Large intestine (tissue), 12 donors: ENCODE data around the gene KATNA1. TPM values are rescaled to one million over a fixed set of nuclear protein-coding genes. Genes with fewer than 3 reads are reported as not detected.
"Not testable (repeated sequence)": the region's sequence is repeated elsewhere in the genome, so short reads cannot be mapped to it uniquely, and the experiment has no call there.

ENCODE experiments used
- DNase-seq, 2 donors: peaks; one replicate each; pipeline versions ENCODE4 v3.0.0 to v3.0.0-alpha.2; 2013
- H3K27ac ChIP-seq: one replicate; pipeline ENCODE4 v1.5.1; 2013; ENCODE audit warnings: low read length
- H3K27me3 ChIP-seq: 2 replicates; pipeline ENCODE4 v1.6.1; 2013; ENCODE audit warnings: low read length; ENCODE audit not compliant: control insufficient read depth, insufficient read depth
- H3K36me3 ChIP-seq: 2 replicates; pipeline ENCODE4 v1.6.1; 2013; ENCODE audit warnings: low read length; ENCODE audit not compliant: control insufficient read depth, insufficient read depth
- H3K4me1 ChIP-seq: one replicate; pipeline ENCODE4 v1.6.1; 2013; ENCODE audit warnings: low read length; ENCODE audit not compliant: control insufficient read depth, insufficient read depth
- H3K4me3 ChIP-seq: one replicate; pipeline ENCODE4 v1.5.1; 2013; ENCODE audit warnings: low read length
- H3K9me3 ChIP-seq: one replicate; pipeline ENCODE4 v1.6.1; 2013; ENCODE audit warnings: mild to moderate bottlenecking, low read depth, low read length, moderate library complexity; ENCODE audit not compliant: control insufficient read depth
- WGBS: methylation state at CpG from one replicate; pipeline ENCODE4 v1.1.5; 2013; ENCODE audit warnings: low lambda C conversion rate; ENCODE audit not compliant: insufficient coverage; 5-methylcytosine and 5-hydroxymethylcytosine counted together
- long read RNA-seq, 11 donors: transcript quantifications; one replicate each; lab custom pipeline, GENCODE V29; 2026
- polyA plus RNA-seq: library from polyadenylated mRNA; unstranded; fragments of 120-200 nt; gene quantifications from one replicate; pipeline ENCODE4 v1.2.1, GENCODE V29; 2013

The KATNA1 gene
- polyA plus RNA-seq = 14.2 TPM
- long read RNA-seq, donor 1, partial matches to known transcripts = 0 of 2 reads
- long read RNA-seq, donor 1, other reads (novel, unspliced or antisense) = 0 of 2 reads
- long read RNA-seq, donor 2, transcript KATNA1-203 (11 exons, 1,984 nt) = major isoform, 5 of 6 reads
- long read RNA-seq, donor 2, partial matches to known transcripts = 0 of 6 reads
- long read RNA-seq, donor 2, other reads (novel, unspliced or antisense) = 0 of 6 reads
- long read RNA-seq, donor 3, transcript KATNA1-203 (11 exons, 1,984 nt) = major isoform, 10 of 10 reads
- long read RNA-seq, donor 3, partial matches to known transcripts = 0 of 10 reads
- long read RNA-seq, donor 3, other reads (novel, unspliced or antisense) = 0 of 10 reads
- long read RNA-seq, donor 4 = 0 reads
- long read RNA-seq, donor 5, transcript KATNA1-203 (11 exons, 1,984 nt) = major isoform, 5 of 10 reads
- long read RNA-seq, donor 5, partial matches to known transcripts = 5 of 10 reads
- long read RNA-seq, donor 5, other reads (novel, unspliced or antisense) = 0 of 10 reads
- long read RNA-seq, donor 6, partial matches to known transcripts = 0 of 3 reads
- long read RNA-seq, donor 6, other reads (novel, unspliced or antisense) = 0 of 3 reads
- long read RNA-seq, donor 7, partial matches to known transcripts = 0 of 5 reads
- long read RNA-seq, donor 7, other reads (novel, unspliced or antisense) = 0 of 5 reads
- long read RNA-seq, donor 8, partial matches to known transcripts = 14 of 21 reads
- long read RNA-seq, donor 8, other reads (novel, unspliced or antisense) = 0 of 21 reads
- long read RNA-seq, donor 9, transcript KATNA1-203 (11 exons, 1,984 nt) = major isoform, 5 of 5 reads
- long read RNA-seq, donor 9, partial matches to known transcripts = 0 of 5 reads
- long read RNA-seq, donor 9, other reads (novel, unspliced or antisense) = 0 of 5 reads
- long read RNA-seq, donor 10, partial matches to known transcripts = 0 of 3 reads
- long read RNA-seq, donor 10, other reads (novel, unspliced or antisense) = 0 of 3 reads
- long read RNA-seq, donor 11, partial matches to known transcripts = 5 of 10 reads
- long read RNA-seq, donor 11, other reads (novel, unspliced or antisense) = 0 of 10 reads

GRCh38 chr6:149648148-149649145, at the start of gene KATNA1:
TSS of gene KATNA1 (minus strand) at chr6:149648714. CDS start at chr6:149638547, 10,167 bp downstream.
- Histone ChIP-seq H3K36me3 (no peaks in the 10 kb centered on the region), H3K27me3 (no peaks in the 10 kb centered on the region), H3K4me3 (peak within 1 kb of the TSS; percentile 96), H3K9me3 (no peaks in the 10 kb centered on the region), H3K4me1 (no peaks in the 10 kb centered on the region), H3K27ac (peak within 1 kb of the TSS; percentile 86)
- 7% methylated on average over 3 of the region's 69 CpGs for WGBS
- DNase-seq = peak; percentile 91 to 96

- H3K4me3 ChIP-seq = no peak overlapping the region
- no CpG with 5 or more reads among the region's 2 CpGs for WGBS
- H3K4me1 ChIP-seq = no peaks in the 10 kb centered on the region
- peaks cover 25% of the 10 kb centered on the region for H3K36me3 ChIP-seq
- no peaks in the 10 kb centered on the region for H3K27me3 ChIP-seq
- H3K9me3 ChIP-seq = no peaks in the 10 kb centered on the region
- no peak overlapping the region for H3K27ac ChIP-seq
- DNase-seq = no peak
Observed at GRCh38 chr6:149698175-149698574, 49.7 kb upstream of the KATNA1 start.

- Histone ChIP-seq H3K27ac (no peak overlapping the region), H3K4me3 (no peak overlapping the region), H3K4me1 (no peaks in the 10 kb centered on the region), H3K9me3 (no peaks in the 10 kb centered on the region), H3K27me3 (no peaks in the 10 kb centered on the region), H3K36me3 (peaks cover 35% of the 10 kb centered on the region)
- 60% methylated on average over 1 of the region's 1 CpG for WGBS
- no peak for DNase-seq
Observed at GRCh38 chr6:149696901-149697300, 48.4 kb upstream of the KATNA1 start.

GRCh38 chr6:149694921-149695320, 46.4 kb upstream of the KATNA1 start:
- Histone ChIP-seq H3K27ac (no peak overlapping the region), H3K4me3 (no peak overlapping the region), H3K4me1 (no peaks in the 10 kb centered on the region), H3K27me3 (no peaks in the 10 kb centered on the region), H3K36me3 (peaks cover 42% of the 10 kb centered on the region), H3K9me3 (no peaks in the 10 kb centered on the region)
- 100% methylated on average over 2 of the region's 2 CpGs for WGBS
- no peak for DNase-seq

GRCh38 chr6:149691201-149691600, 42.7 kb upstream of the KATNA1 start:
- Histone ChIP-seq H3K27me3 (no peaks in the 10 kb centered on the region), H3K4me3 (no peak overlapping the region), H3K4me1 (no peaks in the 10 kb centered on the region), H3K36me3 (peaks cover 48% of the 10 kb centered on the region), H3K9me3 (no peaks in the 10 kb centered on the region), H3K27ac (no peak overlapping the region)
- DNase-seq = no peak
- WGBS = no CpG with 5 or more reads among the region's 2 CpGs

GRCh38 chr6:149686230-149686629, 37.7 kb upstream of the KATNA1 start:
- Histone ChIP-seq H3K4me1 (no peaks in the 10 kb centered on the region), H3K4me3 (no peak overlapping the region), H3K36me3 (peaks cover 38% of the 10 kb centered on the region), H3K9me3 (no peaks in the 10 kb centered on the region), H3K27ac (no peak overlapping the region), H3K27me3 (no peaks in the 10 kb centered on the region)
- WGBS = no CpG with 5 or more reads among the region's 7 CpGs
- no peak for DNase-seq

- no peak for DNase-seq
- no peaks in the 10 kb centered on the region for H3K27me3 ChIP-seq
- H3K9me3 ChIP-seq = no peaks in the 10 kb centered on the region
- H3K27ac ChIP-seq = no peak overlapping the region
- peaks cover 31% of the 10 kb centered on the region for H3K36me3 ChIP-seq
- WGBS = no CpG with 5 or more reads among the region's 4 CpGs
- H3K4me3 ChIP-seq = no peak overlapping the region
- no peaks in the 10 kb centered on the region for H3K4me1 ChIP-seq
Observed at GRCh38 chr6:149683256-149683859, 34.8 kb upstream of the KATNA1 start.

GRCh38 chr6:149681845-149682244, 33.3 kb upstream of the KATNA1 start:
- DNase-seq, H3K27ac ChIP-seq, H3K27me3 ChIP-seq, H3K4me1 ChIP-seq, H3K4me3 ChIP-seq, H3K9me3 ChIP-seq: not testable (repeated sequence)
- peaks cover 30% of the 10 kb centered on the region for H3K36me3 ChIP-seq
- 100% methylated on average over 2 of the region's 14 CpGs for WGBS

- Histone ChIP-seq H3K9me3 (no peaks in the 10 kb centered on the region), H3K4me3 (no peak overlapping the region), H3K27me3 (no peaks in the 10 kb centered on the region), H3K36me3 (peaks cover 33% of the 10 kb centered on the region), H3K27ac (no peak overlapping the region), H3K4me1 (no peaks in the 10 kb centered on the region)
- DNase-seq = no peak
Observed at GRCh38 chr6:149681209-149681608, 32.7 kb upstream of the KATNA1 start.
